ENCODE data around the gene LDLRAD1.
"Not testable (repeated sequence)": the region's sequence is repeated elsewhere in the genome, so short reads cannot be mapped to it uniquely, and the experiment has no call there.

LDLRAD1 gene

DNA sequence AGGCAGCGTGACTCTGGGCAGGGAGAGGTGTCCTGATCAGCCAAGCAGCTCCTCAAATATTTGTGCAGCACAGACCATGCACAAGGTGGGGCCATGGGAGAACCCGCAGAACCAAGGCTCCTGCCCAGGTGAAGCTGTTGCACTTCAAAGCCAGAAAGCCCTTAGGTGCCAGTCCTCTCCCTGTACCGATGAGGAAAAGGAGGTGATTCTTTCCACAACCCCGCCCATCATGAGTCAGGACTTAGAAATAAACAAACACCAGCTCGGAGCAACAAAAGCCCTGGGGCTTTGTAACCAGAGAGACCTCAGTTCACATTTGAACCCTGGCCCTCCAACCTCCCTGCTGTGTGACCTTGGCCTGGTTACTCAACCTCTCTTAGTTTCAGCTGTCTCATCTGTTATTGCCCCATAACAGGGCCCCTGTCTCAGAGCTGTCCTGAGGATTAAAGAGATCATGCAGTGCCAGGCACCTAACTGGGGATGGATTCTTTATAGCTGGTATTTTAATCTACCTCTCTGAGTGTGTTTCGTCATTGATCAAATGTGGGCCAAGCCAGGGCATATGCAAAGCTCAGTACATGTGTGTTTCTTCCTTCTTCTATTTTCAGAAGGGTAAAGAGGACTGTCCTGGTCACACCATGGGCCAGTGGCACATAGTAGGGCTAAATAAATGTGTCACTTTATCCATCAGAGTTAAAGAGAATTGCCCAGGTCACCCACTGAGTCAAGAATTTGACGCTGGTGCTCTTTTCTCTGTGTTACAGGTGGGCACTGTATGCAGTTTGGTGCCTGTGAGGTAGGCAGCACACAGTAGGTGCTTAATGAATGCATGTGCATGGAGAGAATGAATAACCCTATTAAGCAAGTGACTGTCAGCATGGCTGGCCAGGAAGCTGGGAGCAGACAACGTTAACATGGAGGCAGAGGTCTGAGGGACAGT lies 1.4 kb downstream of the LDLRAD1 start:
- DNase-seq (ENCODE audit: low read depth in 1 of 2, low spot score in 1 of 2): no peak

DNA sequence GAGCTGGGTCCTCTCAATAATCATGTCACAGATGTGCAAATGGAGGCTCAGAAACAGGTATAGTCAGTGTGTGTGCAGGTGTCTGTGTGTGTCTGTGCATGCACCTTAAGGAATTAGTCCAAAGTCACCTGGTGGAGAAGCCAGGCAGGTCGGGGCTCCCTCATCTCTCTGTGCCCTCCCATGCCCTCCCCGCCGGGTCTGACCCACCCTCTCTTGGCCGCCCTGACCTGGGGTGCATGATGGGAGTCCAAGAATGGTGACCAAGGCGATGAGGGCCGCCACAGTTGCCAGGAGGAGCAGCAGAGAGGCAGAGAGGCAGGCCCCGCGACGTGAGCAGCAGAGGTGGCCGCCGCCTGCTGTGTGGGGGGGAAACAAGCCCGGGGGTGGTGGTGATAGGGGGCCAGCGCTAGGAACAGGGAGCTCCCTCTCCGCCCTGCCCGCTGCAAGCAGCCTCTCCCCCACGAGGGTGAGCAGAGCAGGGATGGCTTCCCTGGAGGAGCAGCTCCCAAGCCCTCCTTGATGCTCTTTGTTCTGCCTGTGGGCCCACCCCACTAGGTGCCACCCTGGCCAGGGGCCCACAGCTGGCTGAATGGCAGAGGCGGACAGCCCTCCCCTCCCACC lies 3.9 kb downstream of the LDLRAD1 start:
- DNase-seq (ENCODE audit: low read depth in 1 of 2, low spot score in 1 of 2): no peak

DNA sequence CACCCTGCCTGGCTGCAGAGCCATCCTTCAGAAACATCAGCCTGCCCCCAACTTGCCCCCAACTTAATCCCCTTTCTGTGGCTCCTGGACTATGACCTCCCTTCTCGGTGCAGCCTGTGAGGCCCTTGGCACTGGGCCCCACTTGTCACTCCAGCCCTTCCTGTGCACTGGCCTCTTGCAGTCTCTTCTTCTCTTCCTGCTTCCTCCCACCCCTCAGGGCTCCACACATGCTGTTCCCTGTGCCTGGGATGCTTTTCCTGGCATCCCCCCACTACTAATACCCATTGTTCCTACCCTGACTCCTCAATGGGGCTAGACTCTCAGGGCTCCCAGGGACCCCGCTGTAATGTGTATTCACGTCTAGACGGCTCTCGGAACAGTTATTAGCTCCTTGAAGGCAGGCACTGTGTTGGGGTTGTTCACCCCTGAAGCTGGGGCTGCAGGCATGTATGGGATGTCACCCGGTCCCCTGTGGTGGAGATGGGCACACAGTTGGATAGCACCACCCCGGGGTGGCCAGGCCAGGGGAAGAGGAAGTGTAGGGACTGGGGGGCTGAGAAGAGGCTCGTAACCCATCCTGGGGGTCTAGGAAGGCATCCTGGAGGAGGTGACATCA lies 4.5 kb downstream of the LDLRAD1 start:
- no peak for DNase-seq (ENCODE audit: low read depth in 1 of 2, low spot score in 1 of 2)

DNA sequence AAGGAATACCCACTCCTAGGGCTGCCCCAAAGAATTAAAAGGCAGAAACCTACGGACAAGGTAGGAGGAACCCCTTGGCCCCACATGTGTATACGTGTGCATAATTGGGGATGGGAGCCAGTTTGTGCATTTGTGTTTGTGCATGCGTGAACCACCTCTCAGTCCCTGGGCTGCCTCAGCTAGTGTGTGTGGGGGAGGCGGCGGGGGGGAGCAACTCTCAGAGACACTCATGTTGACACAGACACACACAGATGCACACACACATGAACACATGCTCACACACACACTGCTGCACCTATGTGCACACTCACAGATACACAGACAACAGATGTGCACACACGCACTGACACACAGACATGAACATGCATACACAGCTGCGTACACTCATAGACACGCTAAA lies 5.1 kb downstream of the LDLRAD1 start:
- no peak for DNase-seq (ENCODE audit: low read depth in 1 of 2, low spot score in 1 of 2)

DNA sequence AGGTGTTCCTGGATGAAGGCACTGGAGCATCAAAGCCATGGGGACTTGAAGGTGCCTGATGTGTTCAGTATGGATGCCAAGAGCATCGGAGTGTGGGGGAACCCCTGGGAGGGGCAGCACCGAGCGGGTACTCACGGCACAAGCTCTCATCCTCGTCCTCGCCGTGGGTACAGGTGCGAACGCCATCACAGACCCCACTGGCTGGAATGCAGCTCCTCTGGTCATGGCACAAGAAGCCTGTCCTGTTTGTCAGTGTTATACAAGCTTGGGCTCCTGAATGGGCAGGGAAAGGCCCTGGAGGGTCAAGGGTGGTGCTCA lies 6.0 kb downstream of the LDLRAD1 start:
- no peak for DNase-seq (ENCODE audit: low read depth in 1 of 2, low spot score in 1 of 2)

DNA sequence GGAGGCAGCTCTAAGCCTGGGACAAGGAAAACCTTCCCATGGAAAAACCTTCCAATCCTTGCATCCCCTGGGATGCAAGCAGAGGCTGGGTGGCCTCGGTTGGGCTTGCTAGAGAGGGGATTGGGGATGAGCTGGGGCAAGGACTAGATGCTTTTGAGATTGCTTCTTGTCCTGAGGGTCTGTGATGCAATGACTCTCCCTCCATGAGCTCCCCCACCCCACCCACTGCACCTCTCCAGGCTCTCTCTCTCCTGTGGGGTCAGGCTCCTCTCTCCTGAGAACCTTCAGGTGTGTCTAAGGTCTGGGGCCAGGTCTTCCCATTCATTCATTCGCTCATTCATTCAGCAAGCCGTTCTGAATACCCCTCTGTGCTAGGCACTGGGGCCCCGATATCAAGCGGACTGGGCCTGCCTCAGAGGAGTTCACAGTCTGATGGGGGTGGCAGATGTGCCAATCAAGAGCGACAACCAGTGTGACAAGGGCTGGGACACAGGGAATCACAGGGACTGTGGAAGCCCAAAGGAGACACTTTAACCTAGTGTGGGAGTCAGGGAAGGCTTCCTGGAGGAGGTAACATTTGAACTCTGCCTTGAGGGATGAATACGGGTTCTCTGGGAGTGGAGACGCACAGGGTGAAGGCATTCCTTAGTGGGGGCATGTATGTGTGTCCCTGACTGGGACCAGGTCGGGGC lies 6.5 kb downstream of the LDLRAD1 start:
- DNase-seq (ENCODE audit: low read depth in 1 of 2, low spot score in 1 of 2): no peak

DNA sequence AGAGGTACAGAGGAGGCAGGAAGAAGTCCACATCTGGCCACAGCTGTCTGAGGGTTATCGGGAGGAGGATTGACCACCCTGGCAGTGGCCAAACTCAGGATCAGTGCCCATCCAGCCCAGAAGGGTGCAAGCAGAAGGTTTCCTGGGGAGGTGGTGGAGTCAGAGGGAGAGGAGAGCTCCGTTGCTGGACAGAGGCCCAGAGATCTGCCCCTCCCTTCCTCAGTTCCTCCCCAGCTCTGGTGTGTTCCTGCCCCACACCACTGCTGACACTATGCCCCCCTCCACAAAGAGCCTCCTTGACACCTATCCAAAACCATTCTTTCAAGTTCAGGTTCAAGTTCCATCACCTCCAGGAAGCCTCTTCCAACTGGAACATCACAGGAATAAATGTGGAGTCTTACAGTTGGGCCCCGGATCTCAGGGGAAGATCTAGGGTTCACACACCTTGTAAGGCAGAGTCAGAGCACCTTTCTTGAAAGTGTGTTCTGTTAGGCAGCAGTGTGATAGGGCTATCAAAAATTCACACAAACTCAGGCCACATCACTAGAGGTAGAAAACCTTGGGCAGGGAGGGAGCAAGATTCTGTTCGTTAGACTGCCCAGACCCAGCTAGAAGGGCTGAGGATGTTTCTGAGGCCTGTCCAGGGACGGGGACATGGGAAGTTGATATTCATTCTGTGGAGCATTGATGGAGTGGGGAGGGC lies 7.4 kb downstream of the LDLRAD1 start:
- DNase-seq (ENCODE audit: low read depth in 1 of 2, low spot score in 1 of 2): no peak

GRCh38 chr1:54009406-54009805 lies 8.6 kb downstream of the LDLRAD1 start:
- DNase-seq (ENCODE audit: low read depth in 1 of 2, low spot score in 1 of 2): no peak

GRCh38 chr1:54008876-54009275 lies 9.1 kb downstream of the LDLRAD1 start:
- DNase-seq (ENCODE audit: low read depth in 1 of 2, low spot score in 1 of 2): no peak

DNA sequence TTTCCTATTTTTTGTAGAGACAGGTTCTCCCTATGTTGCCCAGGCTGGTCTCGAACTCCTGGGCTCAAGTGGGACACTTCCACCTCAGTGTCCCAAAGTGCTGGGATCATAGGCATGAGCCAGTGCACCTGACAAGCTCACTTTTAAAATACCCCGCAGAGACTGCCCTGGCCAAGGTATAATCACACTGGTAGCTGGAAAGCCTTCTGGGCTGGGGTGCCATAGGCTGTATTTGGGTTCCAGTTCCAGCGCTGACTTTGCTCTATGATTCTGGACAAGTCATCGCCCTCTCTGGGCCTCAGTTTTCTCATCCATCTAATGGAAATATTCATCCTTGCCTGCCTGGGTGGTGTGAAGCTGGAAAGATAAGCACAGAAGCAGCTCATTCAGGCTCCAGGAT lies 10.4 kb downstream of the LDLRAD1 start:
- DNase-seq (ENCODE audit: low read depth in 1 of 2, low spot score in 1 of 2): no peak

- no peak for DNase-seq (ENCODE audit: low read depth in 1 of 2, low spot score in 1 of 2)
Measured at GRCh38 chr1:54006508-54006907, 11.5 kb downstream of the LDLRAD1 start.

DNA sequence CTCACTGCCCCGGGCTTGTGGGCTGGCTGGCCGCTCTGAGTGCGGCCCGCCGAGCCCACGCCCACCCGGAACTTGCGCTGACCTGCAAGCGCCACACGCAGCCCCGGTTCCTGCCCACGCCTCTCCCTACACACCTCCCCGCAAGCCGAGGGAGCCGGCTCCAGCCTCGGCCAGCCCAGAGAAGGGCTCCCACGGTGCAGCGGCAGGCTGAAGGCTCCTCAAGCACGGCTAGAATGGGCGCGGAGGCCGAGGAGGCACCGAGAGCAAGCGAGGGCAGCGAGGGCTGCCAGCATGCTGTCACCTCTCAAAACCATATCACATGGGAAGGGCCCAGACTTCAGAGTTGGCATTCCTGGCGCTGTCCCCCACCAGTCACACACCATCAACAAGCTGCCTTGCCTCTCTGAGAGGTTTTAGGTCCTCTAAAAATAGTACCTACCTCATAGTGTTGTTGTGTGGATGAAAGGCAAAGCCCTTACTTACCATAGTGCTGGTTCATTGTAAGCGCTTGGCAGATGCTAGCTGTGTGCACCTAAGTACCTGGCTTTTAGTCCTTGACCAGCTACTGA lies 13.4 kb downstream of the LDLRAD1 start:
- no peak for DNase-seq (ENCODE audit: low read depth in 1 of 2, low spot score in 1 of 2)

DNA sequence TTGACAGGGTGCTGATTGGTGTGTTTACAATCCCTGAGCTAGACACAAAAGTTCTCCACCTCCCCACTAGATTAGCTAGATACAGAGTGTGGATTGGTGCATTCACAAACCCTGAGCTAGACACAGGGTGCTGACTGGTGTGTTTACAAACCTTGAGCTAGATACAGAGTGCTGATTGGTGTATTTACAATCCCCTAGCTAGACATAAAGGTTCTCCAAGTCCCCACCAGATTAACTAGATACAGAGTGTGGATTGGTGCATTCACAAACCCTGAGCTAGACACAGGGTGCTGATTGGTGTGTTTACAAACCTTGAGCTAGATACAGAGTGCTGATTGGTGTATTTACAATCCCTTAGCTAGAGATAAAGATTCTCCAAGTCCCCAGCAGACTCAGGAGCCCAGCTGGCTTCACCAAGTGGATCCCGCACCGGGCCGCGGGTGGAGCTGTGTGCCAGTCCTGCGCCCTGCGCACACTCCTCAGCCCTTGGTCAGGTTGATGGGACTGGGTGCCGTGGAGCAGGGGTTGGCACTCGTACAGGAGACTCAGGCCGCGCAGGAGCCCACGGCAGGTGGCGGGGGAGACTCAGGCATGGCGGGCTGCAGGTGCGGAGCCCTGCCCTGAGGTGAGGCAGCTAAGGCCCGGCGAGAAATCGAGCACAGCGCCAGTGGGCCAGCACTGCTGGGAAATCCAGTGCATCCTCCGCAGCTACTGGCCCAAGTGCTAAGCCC lies 14.1 kb downstream of the LDLRAD1 start:
- DNase-seq (ENCODE audit: low read depth in 1 of 2, low spot score in 1 of 2): not testable (repeated sequence)

GRCh38 chr1:54003249-54003646 lies 14.7 kb downstream of the LDLRAD1 start:
- no peak for DNase-seq (ENCODE audit: low read depth in 1 of 2, low spot score in 1 of 2)

GRCh38 chr1:54002544-54003248 lies 15.3 kb downstream of the LDLRAD1 start:
- no peak for DNase-seq (ENCODE audit: low read depth in 1 of 2, low spot score in 1 of 2)

- DNase-seq (ENCODE audit: low read depth in 1 of 2, low spot score in 1 of 2): no peak
Measured at GRCh38 chr1:54001591-54001990, 16.4 kb downstream of the LDLRAD1 start.

- DNase-seq (ENCODE audit: low read depth in 1 of 2, low spot score in 1 of 2): no peak
Measured at GRCh38 chr1:53999920-54000319, 18.1 kb downstream of the LDLRAD1 start.

DNA sequence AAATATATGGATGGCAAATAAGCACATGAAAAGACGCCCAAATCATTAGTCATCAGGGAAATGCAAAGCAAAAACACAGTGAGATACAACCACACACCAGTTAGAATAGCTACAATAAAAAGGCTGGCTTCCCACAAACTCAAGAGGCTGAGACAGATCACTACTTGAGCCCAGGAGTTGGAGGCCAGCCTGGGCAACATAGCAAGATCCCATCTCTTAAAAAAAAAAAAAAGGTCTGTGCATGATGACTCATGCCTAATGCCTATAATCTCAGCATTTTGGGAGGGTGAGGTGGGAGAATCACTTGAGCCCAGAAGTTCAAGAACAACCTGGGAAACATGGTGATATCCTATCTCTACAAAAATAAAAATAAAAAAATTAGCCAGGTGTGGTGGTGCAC lies 19.8 kb downstream of the LDLRAD1 start:
- DNase-seq (ENCODE audit: low read depth in 1 of 2, low spot score in 1 of 2): no peak

DNA sequence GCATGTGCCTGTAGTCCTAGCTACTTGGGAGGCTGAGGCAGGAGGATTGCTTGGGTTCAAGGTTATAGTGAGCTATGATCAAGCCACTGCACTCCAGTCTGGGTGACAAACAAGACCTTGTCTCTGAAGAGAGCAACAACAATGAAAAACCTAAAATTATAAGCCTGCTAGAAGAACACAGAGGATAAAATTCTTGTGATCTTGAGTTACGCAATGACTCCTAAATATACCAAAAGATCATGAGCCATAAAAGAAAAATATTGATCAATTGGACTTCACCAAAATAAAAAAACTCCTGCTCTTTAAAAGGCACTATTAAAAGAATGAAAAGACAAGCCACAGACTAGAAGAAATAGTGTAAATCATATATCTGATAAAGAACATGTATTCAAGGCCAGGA lies 22.3 kb downstream of the LDLRAD1 start:
- no peak for DNase-seq (ENCODE audit: low read depth in 1 of 2, low spot score in 1 of 2)
